Measurements from ENCODE around the gene MUC4.
"Not testable (repeated sequence)": the region's sequence is repeated elsewhere in the genome, so short reads cannot be mapped to it uniquely, and the experiment has no call there.

The MUC4 gene

DNA sequence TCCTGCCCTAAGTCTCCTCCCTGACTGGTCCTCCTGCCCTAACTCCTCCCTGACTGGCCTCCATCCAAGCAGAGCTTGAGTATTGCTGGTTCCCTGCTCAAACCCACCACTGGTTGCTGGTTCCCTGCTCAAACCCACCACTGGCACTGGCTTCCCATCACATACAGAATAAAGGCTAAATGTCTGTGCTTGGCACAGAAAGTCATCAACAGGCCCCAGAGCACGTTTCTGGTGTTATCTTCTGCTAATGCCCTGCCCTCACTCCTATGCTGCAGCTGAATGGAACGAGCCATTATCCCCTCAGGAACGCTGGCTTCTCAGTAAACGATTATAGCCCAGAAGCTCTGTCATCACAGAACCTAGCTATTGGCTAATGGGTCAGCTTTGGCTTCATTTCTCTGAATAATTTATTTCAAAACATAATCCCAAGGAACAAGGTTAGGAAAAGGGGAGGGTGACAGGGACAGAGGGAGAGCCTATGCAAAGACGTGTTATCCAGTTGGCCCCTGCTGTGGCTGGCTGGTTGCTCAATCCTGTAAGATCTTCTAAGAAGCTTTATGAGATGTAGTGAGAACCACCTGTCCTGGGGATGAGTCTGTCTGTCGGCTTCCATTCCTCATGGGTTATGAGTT is 97.2 kb downstream of the MUC4 start:
- no peak for DNase-seq

DNA sequence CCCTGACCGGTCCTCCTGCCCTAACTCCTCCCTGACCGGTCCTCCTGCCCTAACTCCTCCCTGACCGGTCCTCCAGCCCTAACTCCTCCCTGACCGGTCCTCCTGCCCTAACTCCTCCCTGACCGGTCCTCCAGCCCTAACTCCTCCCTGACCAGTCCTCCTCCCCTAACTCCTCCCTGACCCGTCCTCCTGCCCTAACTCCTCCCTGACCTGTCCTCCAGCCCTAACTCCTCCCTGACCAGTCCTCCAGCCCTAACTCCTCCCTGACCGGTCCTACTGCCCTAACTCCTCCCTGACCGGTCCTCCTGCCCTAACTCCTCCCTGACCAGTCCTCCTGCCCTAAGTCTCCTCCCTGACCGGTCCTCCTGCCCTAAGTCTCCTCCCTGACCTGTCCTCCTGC is 98.6 kb downstream of the MUC4 start:
- DNase-seq, result not testable (repeated sequence)

DNA sequence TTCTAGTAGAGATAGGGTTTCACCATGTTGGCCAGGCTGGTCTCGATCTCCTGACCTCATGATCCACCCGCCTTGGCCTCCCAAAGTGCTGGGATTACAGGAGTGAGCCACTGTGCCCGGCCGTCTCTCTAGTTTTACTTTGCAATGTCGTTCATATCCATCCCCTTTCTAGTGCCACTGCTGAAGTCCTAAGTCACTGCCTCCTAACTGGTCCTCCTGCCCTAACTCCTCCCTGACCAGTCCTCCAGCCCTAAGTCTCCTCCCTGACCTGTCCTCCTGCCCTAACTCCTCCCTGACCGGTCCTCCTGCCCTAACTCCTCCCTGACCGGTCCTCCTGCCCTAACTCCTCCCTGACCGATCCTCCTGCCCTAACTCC is 99.2 kb downstream of the MUC4 start:
- not testable (repeated sequence) for DNase-seq

DNA sequence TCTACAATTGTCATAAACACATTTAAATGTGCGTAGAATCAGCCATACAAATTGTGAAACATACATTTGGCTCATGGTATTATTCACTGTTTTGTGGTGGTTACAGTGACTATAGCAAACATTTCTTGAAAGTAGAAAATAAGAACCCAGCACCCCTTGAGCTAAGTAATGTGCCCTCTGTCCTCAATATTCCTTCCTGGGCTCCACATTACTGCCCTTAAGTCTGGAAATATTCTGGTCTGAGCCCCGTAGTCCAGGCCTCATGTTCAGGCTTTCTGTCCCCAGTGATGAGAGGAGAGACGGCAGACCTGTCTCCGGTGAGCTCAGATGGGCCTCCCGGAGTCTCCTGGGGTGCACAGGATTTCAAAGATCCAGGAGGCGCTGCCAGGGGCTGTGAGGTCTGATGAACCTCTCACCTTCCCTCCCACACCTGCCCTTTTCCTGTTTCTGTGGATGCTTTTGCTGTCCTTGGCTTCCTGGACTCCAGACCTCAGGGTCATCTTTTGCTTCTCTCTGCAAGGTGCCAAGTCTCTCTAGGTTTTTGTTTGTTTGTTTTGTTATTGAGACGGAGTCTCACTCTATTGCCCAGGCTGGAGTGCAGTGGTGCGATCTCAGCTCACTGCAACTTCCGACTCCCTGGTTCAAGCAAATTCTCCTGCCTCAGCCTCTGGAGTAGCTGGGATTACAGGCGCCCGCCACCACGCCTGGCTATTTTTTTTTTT is 99.8 kb downstream of the MUC4 start:
- no peak for DNase-seq

DNA sequence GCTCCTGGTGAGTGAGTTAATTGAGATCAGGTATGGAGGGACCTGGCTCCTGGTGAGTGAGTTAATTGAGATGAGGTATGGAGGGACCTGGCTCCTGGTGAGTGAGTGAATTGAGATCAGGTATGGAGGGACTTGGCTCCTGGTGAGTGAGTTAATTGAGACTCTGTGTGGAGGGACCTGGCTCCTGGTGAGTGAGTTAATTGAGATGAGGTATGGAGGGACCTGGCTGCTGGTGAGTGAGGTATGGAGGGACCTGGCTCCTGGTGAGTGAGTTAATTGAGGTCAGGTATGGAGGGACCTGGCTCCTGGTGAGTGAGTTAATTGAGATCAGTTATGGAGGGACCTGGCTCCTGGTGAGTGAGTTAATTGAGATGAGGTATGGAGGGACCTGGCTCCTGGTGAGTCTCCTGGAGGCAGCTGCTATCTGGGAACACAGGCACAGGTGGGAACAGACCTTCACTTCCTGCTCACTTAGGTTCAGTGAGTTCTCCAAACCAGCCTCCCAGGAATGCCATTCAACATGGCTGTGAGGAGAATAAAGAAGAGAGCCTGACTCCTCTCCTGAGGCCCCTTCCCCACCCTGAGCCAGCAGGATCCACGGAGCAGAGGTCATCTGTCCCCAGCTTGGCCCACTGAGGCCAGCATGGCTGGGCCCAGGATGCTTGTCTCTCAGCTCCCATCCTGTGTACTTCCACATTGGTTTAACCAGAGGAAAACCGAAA is 100.5 kb downstream of the MUC4 start:
- not testable (repeated sequence) for DNase-seq

DNA sequence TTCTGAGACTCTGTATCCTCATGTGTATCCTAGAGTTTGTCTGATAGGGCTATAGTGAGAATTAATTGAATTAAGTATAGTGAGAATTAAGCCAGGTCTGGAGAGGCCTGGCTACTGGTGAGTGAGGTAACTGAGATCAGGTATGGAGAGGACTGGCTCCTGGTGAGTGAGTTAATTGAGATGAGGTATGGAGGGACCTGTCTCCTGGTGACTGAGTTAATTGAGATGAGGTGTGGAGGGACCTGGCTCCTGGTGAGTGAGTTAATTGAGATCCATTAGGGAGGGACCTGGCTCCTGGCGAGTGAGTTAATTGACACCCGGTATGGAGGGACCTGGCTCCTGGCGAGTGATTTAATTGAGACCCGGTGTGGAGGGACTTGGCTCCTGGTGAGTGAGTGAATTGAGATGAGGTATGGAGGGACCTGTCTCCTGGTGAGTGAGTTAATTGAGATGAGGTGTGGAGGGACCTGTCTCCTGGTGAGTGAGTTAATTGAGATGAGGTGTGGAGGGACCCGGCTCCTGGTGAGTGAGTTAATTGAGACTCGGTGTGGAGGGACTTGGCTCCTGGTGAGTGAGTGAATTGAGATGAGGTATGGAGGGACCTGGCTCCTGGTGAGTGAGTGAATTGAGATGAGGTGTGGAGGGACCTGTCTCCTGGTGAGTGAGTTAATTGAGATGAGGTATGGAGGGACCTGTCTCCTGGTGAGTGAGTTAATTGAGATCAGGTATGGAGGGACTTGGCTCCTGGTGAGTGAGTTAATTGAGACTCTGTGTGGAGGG is 101.4 kb downstream of the MUC4 start:
- not testable (repeated sequence) for DNase-seq

DNA sequence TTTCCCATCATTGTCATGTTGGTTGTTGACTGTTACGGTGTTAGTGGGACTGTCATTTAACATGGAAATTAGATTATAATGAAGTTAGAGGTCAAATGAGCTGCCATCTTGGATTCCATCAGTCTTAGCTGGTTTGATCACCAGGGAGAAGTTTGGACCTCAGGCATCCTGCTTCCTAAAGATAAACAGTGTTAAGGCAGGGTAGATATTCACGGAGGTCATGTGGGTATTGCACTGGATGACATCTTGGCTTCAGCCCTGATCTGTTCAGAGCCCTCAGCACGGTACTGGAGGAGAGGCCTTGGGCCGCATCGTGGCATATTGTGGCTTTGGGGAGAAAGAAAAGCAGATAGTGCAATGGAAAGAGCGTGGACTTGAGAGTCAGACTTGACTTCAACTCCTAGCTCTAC is 102.0 kb downstream of the MUC4 start:
- DNase-seq, result no peak

DNA sequence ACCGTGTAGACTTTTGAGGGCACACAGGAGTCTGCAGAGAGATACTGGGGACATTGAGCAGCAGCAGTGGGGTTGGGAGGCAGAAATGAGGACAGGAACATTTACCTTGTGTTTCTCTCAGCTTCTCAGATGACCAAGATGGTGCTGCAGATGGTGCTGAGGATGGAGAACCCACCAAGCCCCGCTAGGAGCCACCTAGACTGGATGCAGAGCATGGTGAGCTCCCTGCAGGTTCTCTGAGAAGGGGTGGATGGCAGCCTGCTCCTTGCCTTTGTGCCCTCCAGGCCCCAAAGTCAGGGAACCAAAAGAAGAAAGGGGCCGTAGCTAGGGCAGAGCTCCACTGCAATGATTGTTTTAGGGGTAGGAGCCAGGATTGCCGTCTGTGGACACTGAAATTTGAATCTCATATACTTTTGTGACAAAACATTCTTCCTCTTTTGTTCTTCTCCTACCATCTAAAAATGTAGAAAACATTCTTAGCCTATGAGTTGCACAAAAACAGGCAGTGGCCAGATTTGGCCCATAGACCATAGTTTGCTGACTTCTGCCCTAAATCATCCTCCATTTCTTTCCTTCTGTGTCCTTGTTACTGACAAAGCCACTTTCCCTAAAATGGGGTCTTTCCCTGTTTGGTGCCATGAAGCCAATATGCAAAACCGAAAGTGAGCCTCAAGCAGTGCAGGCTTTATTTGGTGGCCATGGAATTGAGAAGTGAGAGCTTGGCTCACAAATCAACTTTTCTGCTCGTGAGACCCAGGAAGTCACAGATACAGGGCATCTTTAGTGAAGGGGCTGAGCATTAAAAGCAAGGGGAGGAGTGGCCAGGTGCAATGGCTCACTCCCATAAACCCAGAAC is 102.9 kb downstream of the MUC4 start:
- no peak for DNase-seq

DNA sequence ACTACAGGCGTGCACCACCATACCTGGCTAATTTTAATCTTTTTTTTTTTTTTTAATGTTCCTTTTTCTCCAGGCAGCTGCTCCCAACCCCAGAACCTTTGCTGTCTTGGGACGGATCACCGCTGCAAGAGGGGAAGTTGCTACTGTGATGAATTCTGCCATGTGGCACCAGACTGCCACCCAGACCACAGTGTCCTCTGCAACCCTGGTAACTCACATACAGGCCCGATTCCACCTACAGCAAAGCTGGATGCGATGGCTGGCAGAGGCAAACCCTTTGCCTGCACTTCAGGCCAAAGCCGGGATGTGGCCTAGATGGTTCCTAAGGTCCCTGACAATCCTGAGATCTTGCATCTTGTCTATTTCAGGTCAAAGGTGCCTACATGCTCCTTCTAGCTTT is 103.7 kb downstream of the MUC4 start:
- DNase-seq, result no peak

DNA sequence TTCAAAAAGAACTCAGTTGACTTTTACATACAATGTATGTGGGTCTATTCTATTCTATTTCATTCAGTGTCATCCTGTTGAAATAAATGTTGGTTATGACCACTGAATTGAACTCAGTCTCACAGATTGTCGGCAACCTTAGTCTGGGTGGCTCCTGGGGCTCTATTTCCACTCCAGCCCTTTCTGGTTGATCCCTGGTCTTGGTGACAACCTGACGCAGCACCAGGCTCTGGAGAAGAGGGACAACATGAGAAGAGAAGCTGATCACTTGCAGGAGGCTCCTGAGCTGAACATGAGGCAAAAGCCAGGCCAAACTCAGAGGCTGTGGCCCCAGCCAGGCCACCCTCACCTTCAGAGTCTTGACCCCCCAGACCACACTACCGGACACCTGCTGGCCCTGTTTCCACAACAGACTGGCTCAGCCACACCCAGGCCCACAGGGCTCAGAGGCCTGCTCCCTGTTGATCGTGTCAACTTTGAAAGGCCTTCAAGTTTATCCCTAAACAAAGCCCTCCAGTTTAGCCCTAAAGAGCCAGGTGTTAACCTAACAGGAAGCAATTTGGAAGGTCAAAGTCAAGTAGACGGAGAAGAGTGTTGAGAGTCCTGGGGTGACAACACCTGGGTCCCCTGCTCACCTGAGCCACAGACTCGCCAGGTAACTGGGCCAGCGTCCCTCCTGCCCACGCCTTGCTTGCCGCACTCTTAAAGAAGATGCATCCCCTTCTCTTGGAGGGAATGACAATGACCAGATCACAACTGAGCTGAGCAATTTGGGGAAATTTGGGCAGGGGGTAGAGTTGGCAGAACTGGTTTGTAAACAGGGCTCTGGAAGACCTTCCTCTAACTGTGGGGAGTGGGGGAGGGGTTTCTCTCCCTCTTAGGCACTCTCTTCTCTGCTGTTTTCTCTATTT is 106.4 kb downstream of the MUC4 start:
- no peak for DNase-seq

DNA sequence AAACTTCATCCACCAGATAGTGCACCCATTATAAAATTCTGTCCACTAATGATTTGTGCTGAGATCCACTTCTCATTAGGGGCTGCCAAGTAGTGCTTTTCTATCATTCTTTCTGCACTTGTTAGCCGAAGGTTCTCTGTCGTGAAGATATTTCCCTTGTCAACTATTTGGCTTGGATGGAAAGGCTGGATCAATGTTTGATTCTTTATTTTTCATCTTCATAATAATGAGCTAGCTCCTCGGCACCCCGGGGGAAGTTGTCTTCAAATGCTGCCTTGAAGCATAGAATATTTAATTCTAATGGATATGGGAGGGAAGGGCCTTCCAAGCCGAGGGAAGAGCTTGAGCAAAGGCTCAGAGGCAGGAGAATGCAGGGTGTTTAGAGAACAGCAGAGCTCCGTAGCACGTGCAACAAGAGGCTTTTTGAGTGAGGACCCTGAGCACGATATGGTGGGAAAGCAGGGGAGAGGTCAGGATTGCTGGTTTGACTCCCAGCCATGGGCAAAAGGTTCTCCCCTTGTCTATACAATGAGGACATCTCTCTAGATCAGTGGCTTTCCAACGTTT is 107.2 kb downstream of the MUC4 start:
- no peak for DNase-seq

DNA sequence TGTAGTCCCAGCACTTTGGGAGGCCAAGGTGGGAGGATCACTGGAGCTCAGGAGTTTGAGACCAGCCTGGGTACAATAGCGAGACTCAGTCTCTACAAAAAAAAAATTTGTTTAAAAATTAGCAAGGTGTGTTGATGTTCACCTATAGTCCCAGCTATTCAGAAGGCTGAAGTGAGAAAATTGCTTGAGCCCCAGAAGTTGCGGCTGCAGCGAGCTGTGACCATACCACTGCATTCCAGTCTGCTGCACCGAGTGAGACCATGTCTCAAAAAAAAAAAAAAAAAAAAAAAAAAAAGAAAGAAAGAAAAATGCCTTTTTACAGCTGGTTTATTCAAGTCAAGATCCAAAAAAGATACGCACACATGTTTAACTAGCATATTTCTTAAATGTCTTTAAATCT is 108.0 kb downstream of the MUC4 start:
- DNase-seq, result no peak

DNA sequence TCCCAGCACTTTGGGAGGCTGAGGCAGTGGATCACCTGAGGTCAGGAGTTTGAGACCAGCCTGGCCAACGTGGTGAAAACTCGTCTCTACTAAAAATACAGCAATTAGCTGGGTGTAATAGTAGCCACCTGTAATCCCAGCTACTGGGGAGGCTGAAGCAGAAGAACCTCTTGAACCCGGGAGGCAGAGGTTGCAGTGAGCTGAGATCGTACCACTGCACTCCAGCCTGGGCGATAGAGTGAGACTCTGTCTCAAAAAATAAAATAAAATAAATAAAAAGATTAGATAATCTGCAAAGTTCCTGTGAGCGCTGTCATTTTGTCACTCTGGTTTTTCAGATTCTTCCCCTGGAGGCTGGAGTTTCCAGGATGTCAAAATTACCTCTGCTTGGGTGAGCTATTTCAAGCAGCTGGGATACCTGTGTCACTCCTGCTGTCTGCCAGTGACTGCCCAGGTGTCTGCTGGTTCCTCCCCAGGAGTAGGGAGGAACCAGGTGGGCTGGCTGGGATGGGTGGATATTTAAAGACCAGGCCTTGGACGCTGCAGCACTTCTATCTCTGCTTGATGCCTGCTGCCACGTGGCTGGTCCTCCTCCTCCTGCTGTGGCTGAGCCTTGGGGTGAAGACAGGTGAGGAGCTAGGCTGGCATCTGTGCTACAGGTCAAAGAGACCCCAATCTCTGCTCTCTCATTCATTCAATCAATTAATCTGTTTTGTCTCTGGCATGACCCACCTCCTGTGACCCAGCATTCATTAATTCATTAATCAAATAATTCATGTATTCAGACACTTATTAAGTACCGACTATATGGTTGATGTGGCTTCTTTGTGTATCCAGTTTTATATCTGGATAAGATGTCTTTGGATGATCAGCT is 110.5 kb downstream of the MUC4 start:
- no peak for DNase-seq

DNA sequence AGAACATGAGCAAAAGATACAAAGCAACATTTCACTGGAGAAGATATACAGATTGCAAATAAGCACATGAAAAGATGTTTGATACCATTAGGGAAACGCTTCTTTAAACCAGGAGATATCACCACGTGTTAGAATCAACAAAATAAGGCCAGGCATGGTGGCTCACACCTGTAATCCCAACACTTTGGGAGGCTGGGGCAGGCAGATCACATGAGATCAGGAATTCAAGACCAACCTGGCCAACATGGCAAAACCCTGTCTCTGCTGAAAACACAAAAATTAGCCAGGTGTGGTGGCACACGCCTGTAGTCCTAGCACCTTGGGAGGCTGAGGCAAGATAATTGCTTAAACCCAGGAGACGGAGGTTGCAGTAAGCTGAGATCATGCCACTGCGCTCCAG is 111.4 kb downstream of the MUC4 start:
- no peak for DNase-seq

DNA sequence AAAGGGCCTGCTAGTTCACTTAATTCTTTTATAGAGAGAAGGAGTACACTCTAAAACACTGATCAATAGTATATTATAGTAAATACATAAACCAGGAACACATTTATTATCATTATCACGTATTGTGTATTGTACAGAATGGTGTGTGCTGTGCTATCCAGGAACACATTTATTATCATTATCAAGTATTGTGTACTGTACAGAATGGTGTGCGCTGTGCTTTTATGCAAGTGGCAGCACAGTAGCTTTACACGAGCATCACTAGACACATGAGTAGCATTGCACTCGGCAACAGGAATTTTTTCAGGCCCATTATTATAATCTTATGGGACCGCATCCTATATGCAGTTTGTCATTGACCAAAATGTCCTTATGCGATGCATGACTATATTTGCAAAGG is 111.9 kb downstream of the MUC4 start:
- DNase-seq, result no peak

DNA sequence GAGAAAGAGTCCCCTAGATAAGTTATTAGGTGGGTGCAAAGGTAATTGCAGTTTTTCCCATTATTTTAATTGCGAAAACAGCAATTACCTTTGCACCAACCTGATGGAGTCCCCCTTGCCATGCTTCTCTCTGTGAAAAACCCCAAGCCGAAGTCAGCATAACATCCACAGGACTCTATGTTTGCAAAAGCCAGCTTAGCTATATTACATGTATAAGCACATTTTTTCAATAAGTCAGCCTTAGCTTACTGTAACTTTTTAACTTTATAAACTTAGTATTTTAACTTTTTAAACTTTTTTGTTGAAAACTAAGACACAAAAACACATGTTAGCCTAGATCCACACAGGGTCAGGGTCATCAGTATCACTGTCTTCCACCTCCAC is 112.3 kb downstream of the MUC4 start:
- no peak for DNase-seq

DNA sequence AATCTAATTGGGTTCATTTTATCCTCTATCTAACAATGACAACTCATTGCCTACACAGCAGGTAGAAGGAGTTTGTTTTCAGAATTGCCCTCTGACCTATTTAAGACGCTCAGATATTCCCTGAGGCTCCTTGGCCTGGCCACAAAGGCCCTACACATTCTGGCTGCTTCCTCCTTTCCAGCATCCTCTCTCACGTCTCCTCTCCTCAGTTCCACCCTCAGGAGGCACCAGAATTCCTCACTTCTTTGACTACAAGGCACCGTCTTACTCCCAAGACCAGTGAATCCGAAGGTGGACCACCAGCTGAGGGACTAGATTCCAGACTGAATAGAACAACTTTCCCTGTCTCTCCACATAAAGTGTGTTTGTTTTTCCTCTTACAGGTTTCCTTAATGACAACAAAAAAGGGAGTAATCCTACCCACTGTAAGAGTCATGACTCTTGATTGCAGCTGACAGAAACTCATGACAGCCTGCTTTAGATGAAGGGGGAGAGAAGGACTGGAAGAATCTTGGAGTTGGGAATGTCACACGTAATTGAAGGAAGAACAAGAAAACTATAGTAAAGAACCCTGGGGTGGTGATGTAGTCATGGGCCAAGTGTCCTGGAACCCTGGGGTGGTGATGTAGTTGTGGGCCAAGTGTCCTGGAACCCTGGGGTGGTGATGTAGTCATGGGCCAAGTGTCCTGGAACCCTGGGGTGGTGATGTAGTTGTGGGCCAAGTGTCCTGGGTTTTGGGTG is 112.9 kb downstream of the MUC4 start:
- DNase-seq, result no peak

DNA sequence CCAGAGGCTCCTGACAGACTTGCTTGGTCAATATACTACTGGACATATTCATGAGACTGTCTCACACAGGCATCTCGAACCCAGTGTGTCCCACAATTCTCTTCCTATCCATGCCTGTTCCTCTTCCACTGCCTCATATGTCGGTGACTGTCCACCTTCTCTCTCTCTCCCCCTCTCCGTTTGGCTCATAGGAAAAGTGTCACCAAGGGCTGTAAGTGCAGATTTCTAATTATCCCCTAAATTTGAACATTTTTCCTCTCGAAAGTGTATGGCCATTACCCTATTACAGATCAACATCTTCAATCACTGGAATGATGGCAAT is 113.4 kb downstream of the MUC4 start:
- DNase-seq, result no peak

DNA sequence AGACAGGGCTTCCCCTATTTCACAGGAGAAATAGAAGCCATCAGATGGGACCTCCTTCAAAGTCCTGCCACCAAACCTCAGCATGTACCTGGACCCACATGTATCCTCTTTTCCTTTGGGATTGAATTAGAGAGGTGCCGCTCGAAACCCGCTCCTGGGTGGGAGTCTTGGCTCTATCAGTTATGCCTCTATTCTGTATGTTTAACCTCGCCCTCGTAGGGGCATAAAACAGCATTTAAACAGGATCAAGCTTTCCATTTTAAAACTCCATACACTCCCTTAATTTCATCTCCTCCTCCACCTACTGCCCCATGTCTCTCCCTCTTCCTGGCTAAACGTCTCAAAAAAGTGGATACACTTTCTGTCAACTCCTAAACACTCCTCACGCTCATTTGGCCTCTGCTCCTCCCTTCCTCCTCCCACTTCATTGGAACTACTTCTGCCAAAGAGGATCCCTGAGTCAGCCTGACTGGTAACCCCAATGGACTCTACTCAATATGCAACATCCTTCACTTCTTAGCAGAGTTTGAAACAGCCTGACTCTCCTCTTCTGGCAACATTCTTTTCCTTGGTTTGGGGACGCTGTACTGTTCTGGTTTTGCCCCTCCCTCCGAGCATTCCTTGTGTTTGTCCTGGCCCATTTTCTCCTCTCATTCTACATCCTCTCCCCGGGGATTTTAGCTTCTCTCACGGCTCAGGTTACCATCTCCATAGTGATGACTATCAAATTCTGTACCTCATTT is 114.0 kb downstream of the MUC4 start:
- no peak for DNase-seq
